ENCODE data around the gene NRN1.
"Not testable (repeated sequence)": the region's sequence is repeated elsewhere in the genome, so short reads cannot be mapped to it uniquely, and the experiment has no call there.

DNA sequence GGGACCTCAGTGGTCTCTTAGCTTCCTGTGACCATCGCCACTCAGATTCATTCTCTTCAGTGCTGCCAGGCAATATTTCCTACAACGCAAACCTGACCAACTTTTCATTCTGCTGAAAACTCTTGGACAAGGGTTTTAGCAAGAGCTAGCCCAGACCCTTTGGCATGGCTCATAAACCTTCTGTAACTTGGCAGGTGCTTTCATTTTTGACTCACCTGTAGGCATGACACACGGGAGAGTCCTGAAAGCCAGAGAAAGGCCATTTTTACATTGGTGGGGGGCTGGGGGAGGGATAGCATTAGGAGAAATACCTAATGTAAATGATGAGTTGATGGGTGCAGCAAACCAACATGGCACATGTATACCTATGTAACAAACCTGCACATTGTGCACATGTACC, 38.7 kb downstream of the NRN1 start:
- TF ChIP-seq, protein P1, sequence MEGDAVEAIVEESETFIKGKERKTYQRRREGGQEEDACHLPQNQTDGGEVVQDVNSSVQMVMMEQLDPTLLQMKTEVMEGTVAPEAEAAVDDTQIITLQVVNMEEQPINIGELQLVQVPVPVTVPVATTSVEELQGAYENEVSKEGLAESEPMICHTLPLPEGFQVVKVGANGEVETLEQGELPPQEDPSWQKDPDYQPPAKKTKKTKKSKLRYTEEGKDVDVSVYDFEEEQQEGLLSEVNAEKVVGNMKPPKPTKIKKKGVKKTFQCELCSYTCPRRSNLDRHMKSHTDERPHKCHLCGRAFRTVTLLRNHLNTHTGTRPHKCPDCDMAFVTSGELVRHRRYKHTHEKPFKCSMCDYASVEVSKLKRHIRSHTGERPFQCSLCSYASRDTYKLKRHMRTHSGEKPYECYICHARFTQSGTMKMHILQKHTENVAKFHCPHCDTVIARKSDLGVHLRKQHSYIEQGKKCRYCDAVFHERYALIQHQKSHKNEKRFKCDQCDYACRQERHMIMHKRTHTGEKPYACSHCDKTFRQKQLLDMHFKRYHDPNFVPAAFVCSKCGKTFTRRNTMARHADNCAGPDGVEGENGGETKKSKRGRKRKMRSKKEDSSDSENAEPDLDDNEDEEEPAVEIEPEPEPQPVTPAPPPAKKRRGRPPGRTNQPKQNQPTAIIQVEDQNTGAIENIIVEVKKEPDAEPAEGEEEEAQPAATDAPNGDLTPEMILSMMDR (IDR thresholded peaks at IDR 0.05) = not testable (repeated sequence)
- TF ChIP-seq POLR2AphosphoS5 (IDR thresholded peaks at IDR 0.05; ENCODE audit: low read depth, low read length) = not testable (repeated sequence)
